Measurements from ENCODE around the gene ANXA2R.
"Not testable (repeated sequence)": the region's sequence is repeated elsewhere in the genome, so short reads cannot be mapped to it uniquely, and the experiment has no call there.

DNA sequence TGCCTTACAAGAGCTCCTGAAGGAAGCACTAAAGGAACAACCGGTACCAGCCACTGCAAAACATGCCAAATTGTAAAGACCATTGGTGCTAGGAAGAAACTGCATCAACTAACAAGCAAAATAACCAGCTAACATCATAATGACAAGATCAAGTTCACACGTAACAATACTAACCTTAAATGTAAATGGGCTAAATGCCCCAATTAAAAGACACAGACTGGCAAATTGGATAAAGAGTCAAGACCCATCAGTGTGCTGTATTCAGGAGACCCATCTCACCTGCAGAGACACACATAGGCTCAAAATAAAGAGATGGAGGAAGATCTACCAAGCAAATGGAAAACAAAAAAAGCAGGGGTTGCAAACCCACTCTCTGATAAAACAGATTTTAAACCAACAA lies 15.0 kb upstream of the ANXA2R start:
- TF ChIP-seq, protein P1, sequence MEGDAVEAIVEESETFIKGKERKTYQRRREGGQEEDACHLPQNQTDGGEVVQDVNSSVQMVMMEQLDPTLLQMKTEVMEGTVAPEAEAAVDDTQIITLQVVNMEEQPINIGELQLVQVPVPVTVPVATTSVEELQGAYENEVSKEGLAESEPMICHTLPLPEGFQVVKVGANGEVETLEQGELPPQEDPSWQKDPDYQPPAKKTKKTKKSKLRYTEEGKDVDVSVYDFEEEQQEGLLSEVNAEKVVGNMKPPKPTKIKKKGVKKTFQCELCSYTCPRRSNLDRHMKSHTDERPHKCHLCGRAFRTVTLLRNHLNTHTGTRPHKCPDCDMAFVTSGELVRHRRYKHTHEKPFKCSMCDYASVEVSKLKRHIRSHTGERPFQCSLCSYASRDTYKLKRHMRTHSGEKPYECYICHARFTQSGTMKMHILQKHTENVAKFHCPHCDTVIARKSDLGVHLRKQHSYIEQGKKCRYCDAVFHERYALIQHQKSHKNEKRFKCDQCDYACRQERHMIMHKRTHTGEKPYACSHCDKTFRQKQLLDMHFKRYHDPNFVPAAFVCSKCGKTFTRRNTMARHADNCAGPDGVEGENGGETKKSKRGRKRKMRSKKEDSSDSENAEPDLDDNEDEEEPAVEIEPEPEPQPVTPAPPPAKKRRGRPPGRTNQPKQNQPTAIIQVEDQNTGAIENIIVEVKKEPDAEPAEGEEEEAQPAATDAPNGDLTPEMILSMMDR (conservative IDR thresholded peaks at IDR 0.05) = not testable (repeated sequence)
- not testable (repeated sequence) for TF ChIP-seq EZH2 (IDR thresholded peaks at IDR 0.05; ENCODE audit: low read depth)

Data from PC-9 (cell line).